ENCODE measurements around the gene DCDC2.

DNA sequence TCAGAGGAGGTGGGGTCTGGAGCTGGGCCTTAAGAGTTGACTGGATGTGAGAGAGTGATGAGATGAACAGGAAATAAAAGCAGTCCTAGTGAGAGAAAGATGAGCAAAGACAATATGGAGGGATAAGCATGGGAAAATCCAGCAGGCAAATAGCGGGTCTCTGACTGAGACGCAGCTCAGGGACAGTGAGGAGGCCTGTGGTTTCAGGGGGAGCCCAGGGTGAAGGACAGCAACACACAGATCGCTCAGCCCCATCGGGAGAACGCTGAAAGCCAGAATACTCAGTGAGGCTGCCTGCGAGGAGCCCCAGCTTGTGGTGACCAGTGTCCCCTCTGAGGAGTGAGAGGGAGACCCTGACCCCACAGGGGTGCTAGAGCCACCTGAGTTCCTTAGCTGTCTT lies 16.8 kb upstream of the DCDC2 start:
- TF ChIP-seq, protein P1, sequence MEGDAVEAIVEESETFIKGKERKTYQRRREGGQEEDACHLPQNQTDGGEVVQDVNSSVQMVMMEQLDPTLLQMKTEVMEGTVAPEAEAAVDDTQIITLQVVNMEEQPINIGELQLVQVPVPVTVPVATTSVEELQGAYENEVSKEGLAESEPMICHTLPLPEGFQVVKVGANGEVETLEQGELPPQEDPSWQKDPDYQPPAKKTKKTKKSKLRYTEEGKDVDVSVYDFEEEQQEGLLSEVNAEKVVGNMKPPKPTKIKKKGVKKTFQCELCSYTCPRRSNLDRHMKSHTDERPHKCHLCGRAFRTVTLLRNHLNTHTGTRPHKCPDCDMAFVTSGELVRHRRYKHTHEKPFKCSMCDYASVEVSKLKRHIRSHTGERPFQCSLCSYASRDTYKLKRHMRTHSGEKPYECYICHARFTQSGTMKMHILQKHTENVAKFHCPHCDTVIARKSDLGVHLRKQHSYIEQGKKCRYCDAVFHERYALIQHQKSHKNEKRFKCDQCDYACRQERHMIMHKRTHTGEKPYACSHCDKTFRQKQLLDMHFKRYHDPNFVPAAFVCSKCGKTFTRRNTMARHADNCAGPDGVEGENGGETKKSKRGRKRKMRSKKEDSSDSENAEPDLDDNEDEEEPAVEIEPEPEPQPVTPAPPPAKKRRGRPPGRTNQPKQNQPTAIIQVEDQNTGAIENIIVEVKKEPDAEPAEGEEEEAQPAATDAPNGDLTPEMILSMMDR (conservative IDR thresholded peaks at IDR 0.05; ENCODE audit: low read length) = no peak
- TF ChIP-seq EZH2phosphoT487 (IDR thresholded peaks at IDR 0.05; ENCODE audit: borderline replicate concordance, low read depth, low read length) = no peak
